Measurements from ENCODE around the gene NDUFS8. TPM values are rescaled to one million over a fixed set of nuclear protein-coding genes. Genes with fewer than 3 reads are reported as not detected.

NDUFS8 gene
- total RNA-seq, 1 donor from 2014 or later, result 125 TPM

- TF ChIP-seq CTCF (IDR thresholded peaks at IDR 0.05; ENCODE audit: unreplicated experiment), result no peak
- Mint-ChIP-seq H3K27me3 (no peaks in the 10 kb centered on the region), H3K27ac (no peak overlapping the region), H3K4me1 (ENCODE audit: low read depth) (no peaks in the 10 kb centered on the region), H3K9me3 (ENCODE audit: low read depth) (no peaks in the 10 kb centered on the region), H3K4me3 (ENCODE audit: low read depth) (no peak overlapping the region), H3K36me3 (ENCODE audit: insufficient read depth) (peaks cover 2% of the 10 kb centered on the region)
- no peak for DNase-seq (ENCODE audit: low spot score, unreplicated experiment)
These were observed 17.2 kb downstream of the NDUFS8 start for GRCh38 chr11:68047437-68048290.

- no peaks in the 10 kb centered on the region for H3K4me1 Mint-ChIP-seq (ENCODE audit: low read depth)
- H3K27ac Mint-ChIP-seq, result no peak overlapping the region
- no peak for TF ChIP-seq CTCF (IDR thresholded peaks at IDR 0.05; ENCODE audit: unreplicated experiment)
- no peaks in the 10 kb centered on the region for H3K27me3 Mint-ChIP-seq
- peaks cover 2% of the 10 kb centered on the region for H3K36me3 Mint-ChIP-seq (ENCODE audit: insufficient read depth)
- H3K9me3 Mint-ChIP-seq (ENCODE audit: low read depth), result no peaks in the 10 kb centered on the region
- no peak overlapping the region for H3K4me3 Mint-ChIP-seq (ENCODE audit: low read depth)
- DNase-seq (ENCODE audit: low spot score, unreplicated experiment), result no peak
These were observed 18.4 kb downstream of the NDUFS8 start for GRCh38 chr11:68048681-68049508.

- no peak overlapping the region for H3K27ac Mint-ChIP-seq
- H3K27me3 Mint-ChIP-seq, result no peaks in the 10 kb centered on the region
- no peak for TF ChIP-seq CTCF (IDR thresholded peaks at IDR 0.05; ENCODE audit: unreplicated experiment)
- H3K9me3 Mint-ChIP-seq (ENCODE audit: low read depth), result no peaks in the 10 kb centered on the region
- no peak for DNase-seq (ENCODE audit: low spot score, unreplicated experiment)
- H3K36me3 Mint-ChIP-seq (ENCODE audit: insufficient read depth), result peaks cover 2% of the 10 kb centered on the region
- no peaks in the 10 kb centered on the region for H3K4me1 Mint-ChIP-seq (ENCODE audit: low read depth)
- H3K4me3 Mint-ChIP-seq (ENCODE audit: low read depth), result no peak overlapping the region
These were observed 19.3 kb downstream of the NDUFS8 start for GRCh38 chr11:68049509-68050370.

GRCh38 chr11:68050371-68050841 is 19.9 kb downstream of the NDUFS8 start:
- Mint-ChIP-seq H3K4me3 (ENCODE audit: low read depth) (no peak overlapping the region), H3K4me1 (ENCODE audit: low read depth) (no peaks in the 10 kb centered on the region), H3K27ac (no peak overlapping the region), H3K27me3 (no peaks in the 10 kb centered on the region), H3K9me3 (ENCODE audit: low read depth) (no peaks in the 10 kb centered on the region), H3K36me3 (ENCODE audit: insufficient read depth) (peaks cover 2% of the 10 kb centered on the region)
- DNase-seq (ENCODE audit: low spot score, unreplicated experiment), result no peak
- no peak for TF ChIP-seq CTCF (IDR thresholded peaks at IDR 0.05; ENCODE audit: unreplicated experiment)

Data from progenitor cell of endocrine pancreas (in vitro differentiated cells).